NCI-H2196 (cell line): Measurements from ENCODE around the gene OTOP2.
A peak's percentile ranks its signal among the peaks of the same experiment; 100 is the strongest.
"Not testable (repeated sequence)": the region's sequence is repeated elsewhere in the genome, so short reads cannot be mapped to it uniquely, and the experiment has no call there.

Source experiments
- DNase-seq: peaks from one replicate; lab custom pipeline; 2025; ENCODE audit not compliant: unreplicated experiment; lab: John Stamatoyannopoulos, UW

Gene OTOP2

GRCh38 chr17:74951680-74952421 lies 27.8 kb downstream of the OTOP2 start:
- no peak for DNase-seq

- no peak for DNase-seq
These were observed 28.5 kb downstream of the OTOP2 start for GRCh38 chr17:74952431-74953133.

DNA sequence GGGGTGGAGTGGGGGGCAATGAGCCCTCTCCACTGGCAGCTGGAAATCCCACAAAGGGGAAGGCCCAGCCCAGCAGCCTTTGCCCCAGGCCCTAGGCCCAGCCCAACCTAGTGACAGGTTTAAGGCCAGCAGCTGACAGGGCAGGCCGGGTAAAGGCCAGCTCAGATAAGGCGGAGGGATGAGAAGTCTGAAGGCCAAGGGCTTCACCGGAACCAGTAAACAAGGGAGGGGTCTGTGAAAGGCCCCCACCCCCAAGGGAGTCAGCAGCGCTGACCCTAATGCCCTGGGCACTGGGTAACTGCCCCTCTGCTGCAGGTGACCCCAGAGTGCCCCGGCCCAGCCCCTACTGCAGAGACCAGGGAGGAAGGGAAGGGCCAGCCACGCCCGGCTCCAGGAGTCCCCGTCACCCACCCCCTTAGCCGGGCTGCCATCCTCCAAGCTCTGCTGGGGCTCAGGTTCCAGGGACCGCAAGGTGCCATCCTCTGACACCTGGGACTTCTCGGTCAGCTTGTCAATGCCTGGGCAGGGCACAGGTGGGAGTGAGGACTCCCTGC lies 29.1 kb downstream of the OTOP2 start:
- DNase-seq = no peak

GRCh38 chr17:74954115-74954514 lies 30.0 kb downstream of the OTOP2 start:
- no peak for DNase-seq

- no peak for DNase-seq
These were observed 30.8 kb downstream of the OTOP2 start for GRCh38 chr17:74954665-74955421.

DNA sequence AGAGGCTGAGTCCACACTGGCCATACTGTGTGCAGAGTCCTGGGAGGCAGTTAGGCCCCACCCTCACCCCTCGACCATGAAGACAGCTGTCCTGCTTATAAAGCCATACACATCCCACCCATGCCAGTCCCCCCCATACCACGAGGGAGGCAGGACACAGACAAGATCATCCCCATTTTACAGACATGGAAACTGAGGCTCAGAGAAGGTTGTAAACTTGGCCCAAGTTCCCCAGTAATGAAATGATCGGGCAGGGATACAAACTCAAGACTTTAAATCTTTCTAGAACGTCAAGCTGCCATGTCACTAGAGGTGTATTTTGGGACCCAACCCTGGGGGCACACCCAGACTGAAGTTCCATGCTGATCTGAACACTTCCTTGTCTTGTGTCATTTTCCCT lies 32.0 kb downstream of the OTOP2 start:
- no peak for DNase-seq

DNA sequence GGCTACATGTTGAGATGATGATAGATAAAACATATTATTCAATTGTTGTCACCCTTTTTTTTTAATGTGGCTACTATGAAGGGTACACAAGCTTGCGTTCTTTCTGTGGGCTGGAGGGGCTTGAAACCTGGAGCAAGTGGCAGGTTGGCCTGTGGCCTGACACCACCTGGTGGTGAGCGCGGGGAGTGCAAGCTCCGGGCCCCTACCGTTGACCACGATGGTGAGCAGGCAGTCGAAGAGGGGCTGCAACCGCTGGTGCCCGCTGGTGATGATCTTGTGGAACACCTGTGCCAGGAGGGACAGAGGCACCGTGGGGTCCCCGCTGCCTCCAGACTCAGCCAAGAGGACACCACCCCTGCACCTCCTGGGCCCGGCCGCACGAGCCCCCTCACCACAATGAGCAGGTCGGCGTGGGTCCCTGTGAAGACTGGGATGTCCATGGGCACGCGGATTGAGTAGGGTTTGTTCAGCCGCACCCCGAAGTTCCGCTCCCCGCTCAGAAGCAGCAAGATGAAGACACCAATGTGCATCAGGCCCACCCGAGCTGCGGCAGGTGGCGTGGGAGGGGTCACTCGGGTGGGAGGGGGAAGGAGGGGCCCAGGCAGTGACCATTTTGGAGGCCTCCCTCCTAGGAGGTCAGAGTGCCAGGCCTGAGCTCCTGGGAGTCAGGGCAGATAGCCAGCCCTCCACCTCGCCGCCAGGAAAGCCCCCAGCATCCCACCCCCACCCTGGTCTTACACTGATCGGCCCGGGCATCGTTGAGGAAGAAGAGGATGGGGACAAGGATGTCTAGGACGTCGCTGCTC lies 34.1 kb downstream of the OTOP2 start:
- DNase-seq = peak; percentile 75

GRCh38 chr17:74959826-74960515 lies 35.9 kb downstream of the OTOP2 start:
- DNase-seq = no peak

DNA sequence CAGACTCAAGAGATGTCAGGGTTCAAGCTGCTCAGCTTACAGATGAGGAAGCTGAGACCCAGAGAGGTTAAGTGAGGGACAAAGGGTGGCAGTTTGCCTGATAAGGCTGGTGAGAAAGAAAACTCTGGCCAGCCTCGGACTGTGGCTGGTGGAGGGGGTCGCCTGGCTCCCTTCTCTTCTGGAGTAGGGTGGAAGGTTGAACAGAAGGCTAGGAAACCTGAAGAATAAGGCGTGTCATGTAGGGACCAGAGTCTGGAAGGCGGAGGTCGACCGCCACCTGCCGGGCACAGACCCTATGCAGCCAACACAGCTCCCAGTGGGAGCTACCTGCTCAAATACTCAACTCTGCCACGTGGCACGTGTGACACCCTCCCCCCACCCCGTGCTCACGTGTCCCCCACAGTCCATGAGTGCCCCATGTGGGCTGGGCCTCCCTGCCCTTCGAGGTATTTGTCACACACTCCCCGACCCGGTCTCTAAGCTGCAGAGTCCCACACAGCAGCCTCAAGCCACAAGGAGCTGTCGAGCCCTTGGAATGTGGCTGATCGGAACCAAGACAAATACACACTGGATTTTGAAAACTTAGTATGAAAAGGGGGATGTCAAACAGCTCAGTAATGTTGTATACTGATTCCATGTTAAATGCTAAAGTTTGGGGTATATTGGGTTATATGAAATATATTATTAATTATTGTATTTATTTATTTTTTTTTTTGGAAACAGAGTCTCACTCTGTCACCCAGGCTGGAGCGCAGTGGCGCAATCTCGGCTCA lies 36.7 kb downstream of the OTOP2 start:
- DNase-seq = no peak

GRCh38 chr17:74961657-74962350 lies 37.7 kb downstream of the OTOP2 start:
- DNase-seq = peak; percentile 90

DNA sequence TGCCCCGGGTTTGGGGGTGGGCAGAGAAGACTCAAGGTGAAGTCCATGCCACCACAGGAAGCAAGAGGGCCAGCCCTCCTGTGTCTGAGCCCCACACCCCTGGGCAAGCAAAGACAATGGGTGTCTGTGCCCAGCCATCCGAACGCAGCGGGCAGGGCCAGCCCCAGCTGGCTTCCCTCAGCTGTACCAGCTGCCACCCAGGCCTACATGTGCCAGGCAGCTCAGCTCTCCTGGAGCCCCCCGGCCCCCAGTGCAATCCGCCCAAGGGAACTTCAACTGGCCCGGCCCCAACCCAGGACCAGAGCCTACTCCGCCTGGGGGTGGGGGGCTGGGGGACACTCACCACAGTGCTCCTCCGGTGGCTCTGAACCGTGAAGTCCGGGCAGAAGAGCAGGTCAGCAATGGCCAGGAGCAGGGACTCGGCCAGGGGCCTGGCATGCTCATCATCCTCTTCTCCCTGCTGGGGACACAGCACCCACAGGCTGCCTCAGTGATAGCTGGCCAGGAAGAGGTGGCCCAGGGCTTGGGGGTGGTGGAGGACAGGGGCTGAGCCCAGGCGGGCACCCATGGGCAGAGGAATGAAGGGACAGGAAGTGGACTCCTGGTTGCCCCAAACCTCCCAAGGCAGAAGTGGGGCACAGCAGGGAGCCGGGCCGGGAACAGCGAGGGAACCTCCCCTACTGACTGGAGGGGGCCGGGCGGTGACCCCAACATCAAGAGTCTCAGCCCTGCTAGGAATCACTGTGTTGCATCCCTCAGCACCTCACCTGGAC lies 38.7 kb downstream of the OTOP2 start:
- no peak for DNase-seq

- no peak for DNase-seq
These were observed 39.6 kb downstream of the OTOP2 start for GRCh38 chr17:74963656-74964055.

- no peak for DNase-seq
These were observed 40.2 kb downstream of the OTOP2 start for GRCh38 chr17:74964246-74964761.

GRCh38 chr17:74964988-74965622 lies 41.0 kb downstream of the OTOP2 start:
- no peak for DNase-seq

DNA sequence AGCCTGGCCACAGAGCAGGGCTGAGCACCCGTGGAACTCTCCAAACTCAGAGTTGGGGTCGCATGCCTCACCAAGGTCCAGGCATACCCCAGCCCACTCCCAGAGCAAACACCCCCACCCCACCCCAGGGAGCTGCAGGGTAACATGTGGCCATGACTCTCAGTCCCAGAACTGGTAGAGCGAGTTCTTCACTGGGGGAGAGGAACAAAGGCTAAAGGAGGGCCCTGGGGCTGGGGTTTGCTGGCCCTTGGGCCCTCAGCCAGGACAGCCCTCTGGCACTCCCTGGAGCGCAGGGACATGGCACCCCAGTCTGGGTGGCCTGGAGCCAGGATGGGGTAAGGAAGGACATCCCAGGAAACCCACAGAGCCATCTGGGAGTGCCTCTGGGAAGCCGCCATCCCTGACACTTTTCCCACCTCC lies 44.3 kb downstream of the OTOP2 start:
- peak; percentile 48 for DNase-seq

DNA sequence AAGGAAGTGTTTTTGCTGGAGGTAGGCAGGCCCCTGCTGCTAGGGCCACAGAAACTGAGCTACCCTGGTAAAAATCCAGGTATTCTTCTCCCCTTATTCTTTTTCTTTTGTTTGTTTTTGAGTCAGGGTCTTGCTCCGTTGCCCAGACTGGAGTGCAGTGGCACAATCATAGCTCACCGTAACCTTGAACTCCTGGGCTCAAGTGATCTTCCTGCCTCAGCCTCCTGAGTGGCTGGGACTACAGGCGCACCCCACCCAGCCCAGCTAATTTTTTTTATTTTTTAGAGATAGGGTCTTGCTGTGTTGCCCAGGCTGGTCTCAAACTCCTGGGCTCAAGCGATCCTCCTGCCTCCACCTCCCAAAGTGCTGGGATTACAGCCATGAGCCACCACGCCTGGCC lies 45.4 kb downstream of the OTOP2 start:
- DNase-seq = not testable (repeated sequence)

DNA sequence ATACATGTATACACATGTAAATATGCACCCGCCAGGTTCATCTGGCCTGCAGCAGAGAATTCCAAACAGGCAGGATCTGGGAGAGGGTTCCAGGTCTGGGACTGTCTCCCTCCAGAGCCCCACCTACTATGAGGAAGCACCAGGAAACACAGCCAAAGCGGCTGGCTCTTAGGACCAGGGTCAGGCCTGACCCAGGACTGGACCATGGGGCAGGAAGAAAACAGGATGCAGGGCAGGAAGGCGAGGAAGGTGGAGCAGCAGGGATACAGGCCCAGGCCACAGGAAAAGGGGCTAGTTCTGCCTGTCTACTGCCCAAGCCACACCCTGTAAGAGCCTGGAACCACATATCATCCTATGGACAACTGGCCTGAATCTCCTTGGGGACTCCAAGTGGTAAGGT lies 46.3 kb downstream of the OTOP2 start:
- no peak for DNase-seq
